Measurements from ENCODE around the gene NDOR1.

Gene NDOR1

GRCh38 chr9:137205126-137206069, at the start of gene NDOR1, which contains the start of gene TMEM203:
Gene NDOR1, plus strand, starts transcription at chr9:137205700. Its CDS starts 78 bp downstream, at chr9:137205778.
Gene TMEM203, minus strand, starts transcription at chr9:137205648. Its CDS starts 234 bp downstream, at chr9:137205414.
- peak; percentile 73 to 90 for DNase-seq

DNA sequence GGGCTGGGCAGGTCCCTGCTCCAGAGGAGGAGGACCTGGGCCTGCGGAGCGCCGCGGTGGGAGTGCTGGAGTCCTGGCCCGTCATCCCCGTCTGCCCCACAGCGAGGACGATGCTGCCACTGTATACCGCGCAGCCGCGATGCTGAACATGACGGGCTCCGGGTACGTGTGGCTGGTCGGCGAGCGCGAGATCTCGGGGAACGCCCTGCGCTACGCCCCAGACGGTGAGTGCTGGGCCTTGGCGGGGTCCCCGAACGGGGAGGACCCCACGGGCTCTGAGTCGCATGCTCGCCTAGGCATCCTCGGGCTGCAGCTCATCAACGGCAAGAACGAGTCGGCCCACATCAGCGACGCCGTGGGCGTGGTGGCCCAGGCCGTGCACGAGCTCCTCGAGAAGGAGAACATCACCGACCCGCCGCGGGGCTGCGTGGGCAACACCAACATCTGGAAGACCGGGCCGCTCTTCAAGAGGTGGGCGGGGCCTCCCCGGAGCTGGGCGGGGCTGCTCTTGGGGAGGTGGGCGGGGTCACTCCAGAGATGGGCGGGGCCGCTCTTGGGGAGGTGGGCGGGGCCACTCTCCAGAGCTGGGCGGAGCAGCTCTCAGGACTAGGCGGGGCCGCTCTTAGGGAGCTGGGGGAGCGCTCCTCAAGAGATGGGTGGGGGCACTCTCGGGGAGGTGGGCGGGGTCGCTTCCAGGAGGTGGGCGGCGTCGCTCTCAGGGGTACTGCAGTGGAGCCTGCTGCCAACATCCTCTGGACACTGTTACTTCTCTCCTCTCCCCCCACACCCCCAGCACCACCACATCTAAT, 48.7 kb upstream of the NDOR1 start:
- DNase-seq = no peak

DNA sequence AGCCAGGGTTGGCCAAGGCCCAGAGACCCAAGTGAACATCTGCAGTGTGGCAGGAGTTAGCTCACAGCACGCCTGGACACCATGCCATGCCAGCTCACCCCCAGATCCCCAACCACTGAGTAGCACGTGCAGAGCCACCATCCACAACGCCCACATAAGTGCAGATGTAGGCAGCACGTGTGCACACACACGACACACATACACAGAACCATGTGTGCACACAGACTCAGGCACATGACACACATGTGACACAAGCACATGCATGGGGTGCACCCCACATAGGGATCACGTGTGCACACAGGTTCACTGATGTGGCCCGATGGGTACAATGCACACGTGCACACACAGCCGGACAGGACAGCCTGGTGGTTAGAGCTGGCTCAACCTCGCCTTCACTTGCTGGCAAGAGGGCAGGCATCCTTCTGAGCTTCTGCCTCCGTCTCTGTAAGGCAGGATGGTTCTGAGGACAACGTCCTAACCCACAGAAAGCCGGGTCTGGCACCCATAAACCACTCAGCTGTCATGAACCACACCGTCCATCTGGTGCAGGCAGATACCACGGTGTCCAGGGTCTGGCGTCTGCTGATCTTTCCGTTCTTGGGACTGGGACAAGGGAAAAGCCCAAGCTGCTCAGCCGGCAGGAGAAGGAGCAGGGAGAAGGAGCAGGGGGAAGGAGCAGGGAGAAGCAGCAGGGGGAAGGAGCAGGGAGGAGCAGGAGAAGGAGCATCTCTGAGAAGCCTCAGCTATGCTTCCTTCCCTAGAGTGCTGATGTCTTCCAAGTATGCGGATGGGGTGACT, 47.7 kb upstream of the NDOR1 start:
- no peak for DNase-seq

DNA sequence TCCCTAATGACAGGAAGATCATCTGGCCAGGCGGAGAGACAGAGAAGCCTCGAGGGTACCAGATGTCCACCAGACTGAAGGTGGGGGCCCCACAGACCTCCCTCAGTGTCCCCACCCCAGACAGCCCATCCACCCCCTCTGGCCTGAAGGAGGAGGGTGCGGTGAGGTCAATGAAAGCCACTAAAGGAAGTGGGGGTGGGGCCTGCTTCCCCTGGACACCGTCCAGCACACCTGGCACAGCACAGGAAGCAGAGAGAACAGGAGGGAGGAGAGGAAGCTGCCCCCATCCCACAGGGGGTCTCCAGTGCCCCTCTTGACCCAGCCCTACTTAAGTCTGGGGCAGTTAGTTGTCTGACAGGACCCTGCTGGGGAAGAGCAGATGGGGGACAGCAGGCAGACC, 46.9 kb upstream of the NDOR1 start:
- no peak for DNase-seq

DNA sequence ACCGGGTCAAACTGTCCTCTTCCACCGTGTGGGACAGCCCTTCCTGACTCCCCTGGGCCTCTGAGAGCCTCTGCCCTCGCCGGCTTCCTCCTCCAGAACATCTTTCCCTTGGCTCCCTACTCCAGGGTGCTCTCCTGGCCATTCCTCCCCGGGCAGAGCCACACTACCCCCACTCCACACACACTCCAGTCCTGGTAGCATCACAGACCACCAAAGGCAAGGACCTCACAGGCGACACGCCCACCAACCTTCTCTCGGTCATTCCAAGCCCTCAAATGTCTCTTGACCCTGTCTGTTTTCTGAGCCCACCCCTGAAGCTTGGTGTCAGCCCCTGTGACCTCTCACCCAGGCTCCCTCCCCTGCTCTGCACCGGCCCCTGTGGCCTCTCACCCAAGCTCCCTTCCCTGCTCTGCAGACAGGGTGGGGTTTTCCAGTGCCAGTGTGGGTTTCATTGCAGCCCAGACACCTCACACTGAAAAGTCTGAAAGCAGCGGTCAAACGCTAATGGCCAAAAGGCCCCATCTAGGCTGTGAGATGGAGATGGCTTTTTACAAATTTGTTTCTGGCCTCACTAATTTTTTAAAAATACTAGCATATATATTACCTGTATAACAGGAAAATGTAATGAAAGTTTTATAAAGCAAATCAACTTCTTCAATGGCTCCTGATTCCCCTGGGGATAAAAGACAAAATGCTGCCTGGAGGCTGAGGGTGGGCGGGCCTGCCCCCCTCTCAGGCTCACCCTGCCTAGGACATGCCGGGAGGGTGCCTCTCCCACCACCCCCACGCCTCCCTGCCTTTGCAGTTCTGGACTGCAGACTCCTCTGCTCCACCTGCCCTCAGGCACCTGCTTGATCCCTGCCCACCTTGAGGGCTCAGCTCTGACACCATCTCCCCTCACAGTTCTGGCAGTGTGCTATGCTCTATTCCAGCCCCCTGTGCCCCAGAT, 46.1 kb upstream of the NDOR1 start:
- no peak for DNase-seq

GRCh38 chr9:137160054-137160425, 45.5 kb upstream of the NDOR1 start:
- no peak for DNase-seq

GRCh38 chr9:137160716-137161557, 44.6 kb upstream of the NDOR1 start:
- no peak for DNase-seq

GRCh38 chr9:137161558-137162486, 43.7 kb upstream of the NDOR1 start:
- DNase-seq = no peak

DNA sequence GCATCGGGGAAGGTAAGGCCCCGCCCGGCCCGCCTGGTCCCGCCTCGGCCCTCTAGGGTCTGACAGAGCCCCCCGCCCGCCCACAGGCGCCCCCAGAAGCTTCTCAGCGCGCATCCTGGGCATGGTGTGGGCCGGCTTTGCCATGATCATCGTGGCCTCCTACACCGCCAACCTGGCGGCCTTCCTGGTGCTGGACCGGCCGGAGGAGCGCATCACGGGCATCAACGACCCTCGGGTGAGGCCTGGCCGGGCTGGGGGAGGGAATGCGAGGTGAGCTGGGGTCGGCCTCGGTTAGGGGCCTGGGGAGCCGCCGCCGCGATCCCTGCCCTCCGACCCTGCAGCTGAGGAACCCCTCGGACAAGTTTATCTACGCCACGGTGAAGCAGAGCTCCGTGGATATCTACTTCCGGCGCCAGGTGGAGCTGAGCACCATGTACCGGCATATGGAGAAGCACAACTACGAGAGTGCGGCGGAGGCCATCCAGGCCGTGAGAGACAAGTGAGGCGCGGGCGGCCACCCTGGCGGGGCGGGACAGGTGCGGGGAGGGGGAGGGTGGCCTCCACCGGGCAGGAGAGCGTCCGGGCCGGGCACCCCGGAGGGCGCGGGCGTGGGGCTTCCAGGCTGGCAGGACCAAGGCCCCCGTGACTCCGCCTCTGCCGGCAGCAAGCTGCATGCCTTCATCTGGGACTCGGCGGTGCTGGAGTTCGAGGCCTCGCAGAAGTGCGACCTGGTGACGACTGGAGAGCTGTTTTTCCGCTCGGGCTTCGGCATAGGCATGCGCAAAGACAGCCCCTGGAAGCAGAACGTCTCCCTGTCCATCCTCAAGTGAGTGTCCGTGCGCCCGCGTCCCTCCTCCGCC, 42.8 kb upstream of the NDOR1 start:
- no peak for DNase-seq

DNA sequence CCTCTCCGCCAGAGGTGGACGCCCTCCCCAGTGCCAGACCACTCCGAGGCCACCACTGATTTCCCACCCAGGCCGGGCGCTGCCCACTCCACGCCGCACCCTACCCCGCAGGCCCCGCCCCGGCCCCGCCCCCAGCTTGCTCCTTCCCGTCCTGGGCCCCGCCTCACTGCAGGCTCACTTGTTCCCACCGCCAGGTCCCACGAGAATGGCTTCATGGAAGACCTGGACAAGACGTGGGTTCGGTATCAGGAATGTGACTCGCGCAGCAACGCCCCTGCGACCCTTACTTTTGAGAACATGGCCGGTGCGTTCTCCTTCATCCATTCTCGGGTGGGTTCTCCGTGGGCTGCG, 42.2 kb upstream of the NDOR1 start:
- DNase-seq = no peak

DNA sequence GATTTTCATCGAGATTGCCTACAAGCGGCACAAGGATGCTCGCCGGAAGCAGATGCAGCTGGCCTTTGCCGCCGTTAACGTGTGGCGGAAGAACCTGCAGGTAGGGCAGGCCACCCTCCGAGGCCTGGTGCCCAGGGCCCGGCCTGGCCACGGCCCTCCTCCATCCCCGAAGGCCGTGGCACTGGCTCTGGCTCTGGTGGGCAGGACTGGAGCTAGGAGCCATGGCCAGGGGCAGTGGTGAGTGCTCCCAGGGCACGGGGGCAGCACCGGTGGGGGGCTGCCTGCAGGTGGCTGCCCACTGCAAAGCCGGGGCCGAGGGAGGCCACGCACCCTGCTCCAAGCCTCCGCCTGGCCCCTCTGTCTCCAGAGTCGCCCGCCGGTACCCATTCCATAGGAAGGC, 41.7 kb upstream of the NDOR1 start:
- DNase-seq = no peak

GRCh38 chr9:137164370-137165249, 40.9 kb upstream of the NDOR1 start:
- no peak for DNase-seq

DNA sequence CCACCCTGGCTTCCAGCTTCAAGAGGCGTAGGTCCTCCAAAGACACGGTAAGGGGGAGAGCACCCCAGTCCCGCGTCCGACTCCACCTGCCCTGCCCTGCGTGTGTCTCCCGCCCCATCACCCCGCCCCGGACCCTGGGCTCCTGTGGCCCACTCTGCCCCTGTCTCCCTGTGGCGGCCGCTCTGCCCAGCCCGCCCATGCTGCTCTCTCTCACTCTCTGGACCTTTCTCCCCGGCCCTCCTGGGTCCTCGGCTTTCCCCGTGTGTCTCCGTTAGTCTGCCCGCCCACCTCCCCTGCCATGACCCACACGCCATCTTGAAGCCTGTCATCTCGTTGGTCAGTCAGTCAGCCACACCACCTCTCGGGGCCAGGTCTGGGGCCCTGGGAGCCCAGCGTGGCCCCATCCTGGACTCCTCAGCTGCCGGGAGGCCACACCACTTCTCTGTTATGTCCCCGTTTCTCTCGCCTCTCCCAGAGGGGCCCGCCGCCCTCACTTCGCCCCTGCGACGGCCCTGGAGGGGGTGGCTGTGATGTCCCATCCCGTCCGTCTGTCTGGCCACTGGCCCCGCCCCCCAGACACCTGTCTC, 40.2 kb upstream of the NDOR1 start:
- no peak for DNase-seq

GRCh38 chr9:137166380-137167229, 38.9 kb upstream of the NDOR1 start:
- no peak for DNase-seq

DNA sequence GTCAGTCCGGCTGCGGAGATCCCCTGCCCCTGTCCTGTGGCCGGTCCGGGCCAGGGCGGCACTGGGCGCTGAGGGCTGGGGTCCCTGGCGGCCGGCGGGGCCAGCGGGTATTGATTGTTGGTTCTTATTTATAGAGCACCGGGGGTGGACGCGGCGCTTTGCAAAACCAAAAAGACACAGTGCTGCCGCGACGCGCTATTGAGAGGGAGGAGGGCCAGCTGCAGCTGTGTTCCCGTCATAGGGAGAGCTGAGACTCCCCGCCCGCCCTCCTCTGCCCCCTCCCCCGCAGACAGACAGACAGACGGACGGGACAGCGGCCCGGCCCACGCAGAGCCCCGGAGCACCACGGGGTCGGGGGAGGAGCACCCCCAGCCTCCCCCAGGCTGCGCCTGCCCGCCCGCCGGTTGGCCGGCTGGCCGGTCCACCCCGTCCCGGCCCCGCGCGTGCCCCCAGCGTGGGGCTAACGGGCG, 38.2 kb upstream of the NDOR1 start:
- no peak for DNase-seq

Data from hippocampal formation (tissue), 2 donors.